Hepatocyte (in vitro differentiated cells): ENCODE data around the gene OBI1.
"Not testable (repeated sequence)": the region's sequence is repeated elsewhere in the genome, so short reads cannot be mapped to it uniquely, and the experiment has no call there.

Experiments used
- CTCF ChIP-seq: fragments of 200-600 bp; sonication (generic); IDR thresholded peaks from 2 replicates; pipeline ENCODE4 v1.5.1; 2016; ENCODE audit warnings: antibody characterized with exemption, mild to moderate bottlenecking; ENCODE audit not compliant: poor library complexity
- EZH2 ChIP-seq: fragments of 200-600 bp; sonication (generic); IDR thresholded peaks from 2 replicates; pipeline ENCODE4 v1.6.1; 2016; ENCODE audit warnings: antibody characterized with exemption, mild to moderate bottlenecking, borderline replicate concordance
- EZH2phosphoT487 ChIP-seq: fragments of 200-600 bp; sonication (generic); IDR thresholded peaks from one replicate; pipeline ENCODE4 v1.6.1; 2018; ENCODE audit warnings: antibody characterized with exemption, mild to moderate bottlenecking, low read depth, moderate library complexity; ENCODE audit not compliant: unreplicated experiment, severe bottlenecking

- not testable (repeated sequence) for TF ChIP-seq CTCF, EZH2, EZH2phosphoT487
Measured at GRCh38 chr13:78647109-78647678, 11.8 kb downstream of the OBI1 start.
